Neural progenitor cell (in vitro differentiated cells): ENCODE data around the gene UBE2G2. TPM values are rescaled to one million over a fixed set of nuclear protein-coding genes. Genes with fewer than 3 reads are reported as not detected.

ENCODE experiments used
- DNase-seq: peaks from one replicate; pipeline ENCODE4 v3.0.0-alpha.2; 2016; ENCODE audit warnings: low spot score
- H2AFZ ChIP-seq: fragments of 200-600 bp; sonication (generic); replicated peaks from 2 replicates; pipeline ENCODE4 v1.6.1; 2016; ENCODE audit warnings: antibody characterized with exemption
- H3F3A ChIP-seq: fragments of 200-600 bp; sonication (generic); 2 replicates; pipeline ENCODE4 v1.6.1; 2016; ENCODE audit warnings: antibody characterized with exemption, low read depth
- H3K27ac ChIP-seq: fragments of 200-600 bp; sonication (generic); 2 replicates; pipeline ENCODE4 v1.5.1; 2016; ENCODE audit warnings: mild to moderate bottlenecking
- H3K27me3 ChIP-seq: fragments of 200-600 bp; sonication (generic); 2 replicates; pipeline ENCODE4 v1.6.1; 2016; ENCODE audit warnings: mild to moderate bottlenecking, moderate library complexity
- H3K36me3 ChIP-seq: fragments of 200-600 bp; sonication (generic); 2 replicates; pipeline ENCODE4 v1.5.1; 2016
- H3K4me1 ChIP-seq: fragments of 200-600 bp; sonication (generic); 2 replicates; pipeline ENCODE4 v1.6.1; 2016; ENCODE audit warnings: mixed run types
- H3K4me2 ChIP-seq: fragments of 200-600 bp; sonication (generic); 2 replicates; pipeline ENCODE4 v1.6.1; 2016
- H3K4me3 ChIP-seq: fragments of 200-600 bp; sonication (generic); 2 replicates; pipeline ENCODE4 v1.5.1; 2016
- H3K79me2 ChIP-seq: fragments of 200-600 bp; sonication (generic); 2 replicates; pipeline ENCODE4 v1.6.1; 2016; ENCODE audit warnings: low read depth
- H3K9ac ChIP-seq: fragments of 200-600 bp; sonication (generic); 2 replicates; pipeline ENCODE4 v1.6.1; 2016
- H3K9me3 ChIP-seq: fragments of 200-600 bp; sonication (generic); 2 replicates; pipeline ENCODE4 v1.5.1; 2016; ENCODE audit warnings: low read depth
- H4K20me1 ChIP-seq: fragments of 200-600 bp; sonication (generic); 2 replicates; pipeline ENCODE4 v1.6.1; 2016; ENCODE audit warnings: low read depth
- H3K27ac Mint-ChIP-seq: 3 replicates; pipeline ENCODE4 v1.8.0; 2021; ENCODE audit warnings: mixed read lengths
- H3K27me3 Mint-ChIP-seq: 2 replicates; pipeline ENCODE4 v1.8.0; 2022; ENCODE audit warnings: low read depth, mild to moderate bottlenecking, inconsistent platforms, moderate library complexity, mixed read lengths; ENCODE audit not compliant: insufficient read depth
- H3K36me3 Mint-ChIP-seq: 3 replicates; pipeline ENCODE4 v1.8.0; 2021; ENCODE audit warnings: mixed read lengths
- H3K4me1 Mint-ChIP-seq: 3 replicates; pipeline ENCODE4 v1.8.0; 2021; ENCODE audit warnings: mixed read lengths
- H3K4me3 Mint-ChIP-seq: 3 replicates; pipeline ENCODE4 v1.8.0; 2021; ENCODE audit warnings: mild to moderate bottlenecking, moderate library complexity, mixed read lengths
- H3K9me3 Mint-ChIP-seq: 3 replicates; pipeline ENCODE4 v1.8.0; 2020; ENCODE audit warnings: mixed read lengths
- CTCF ChIP-seq: fragments of 200-600 bp; sonication (generic); IDR thresholded peaks from 2 replicates; pipeline ENCODE4 v1.5.1; 2017; ENCODE audit warnings: antibody characterized with exemption, mild to moderate bottlenecking
- EZH2 ChIP-seq: fragments of 200-600 bp; sonication (generic); IDR thresholded peaks from 2 replicates; pipeline ENCODE4 v1.6.1; 2017; ENCODE audit warnings: antibody characterized with exemption, mild to moderate bottlenecking, moderate library complexity
- EZH2phosphoT487 ChIP-seq: fragments of 200-600 bp; sonication (generic); IDR thresholded peaks from 2 replicates; pipeline ENCODE4 v1.6.1; 2017; ENCODE audit warnings: antibody characterized with exemption
- total RNA-seq: library from RNA; depleted of rRNA; stranded (reverse); fragments of >200 nt; gene quantifications from 2 replicates; pipeline ENCODE4 v1.2.3, GENCODE V29; 2015; ENCODE audit warnings: low replicate concordance

The UBE2G2 gene
- total RNA-seq, 1 donor from 2014 or later, result 83.1 TPM

DNA sequence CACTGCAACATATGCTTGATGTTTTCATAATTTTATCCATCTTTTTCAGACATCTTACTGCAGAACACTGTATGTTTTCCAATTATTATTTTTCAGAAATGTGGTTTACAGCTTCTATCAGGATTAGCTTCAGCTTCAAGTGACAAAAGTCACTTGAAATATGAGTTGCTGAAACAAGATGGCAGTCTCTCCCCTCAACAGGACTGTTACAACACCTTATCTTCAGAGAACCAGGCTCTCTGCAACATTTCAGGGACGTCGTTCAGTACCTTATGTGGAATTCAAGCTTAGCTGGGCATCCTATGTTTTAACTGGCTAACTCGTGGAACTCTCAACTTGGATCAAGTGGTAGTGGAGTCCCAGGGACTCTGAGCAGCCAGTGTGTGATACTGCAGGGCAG lies 2.0 kb upstream of the UBE2G2 start:
- Mint-ChIP-seq H3K36me3 (peaks cover 29% of the 10 kb centered on the region), H3K9me3 (no peaks in the 10 kb centered on the region), H3K27ac (no peak overlapping the region), H3K4me1 (peaks cover 27% of the 10 kb centered on the region), H3K4me3 (peak overlapping the region; percentile 86), H3K27me3 (peaks cover 7% of the 10 kb centered on the region)
- H4K20me1 ChIP-seq, result peaks cover 25% of the 10 kb centered on the region
- peak overlapping the region; percentile 98 for H3K4me2 ChIP-seq
- H3F3A ChIP-seq, result peaks cover 28% of the 10 kb centered on the region
- H3K27ac ChIP-seq, result no peak overlapping the region
- H2AFZ ChIP-seq, result no peak overlapping the region
- no peak overlapping the region for H3K9ac ChIP-seq
- TF ChIP-seq EZH2, result no peak
- TF ChIP-seq CTCF, result no peak
- no peak for TF ChIP-seq EZH2phosphoT487
- no peak for DNase-seq
- H3K79me2 ChIP-seq, result peaks cover 43% of the 10 kb centered on the region
- no peaks in the 10 kb centered on the region for H3K9me3 ChIP-seq
- peaks cover 6% of the 10 kb centered on the region for H3K36me3 ChIP-seq
- no peaks in the 10 kb centered on the region for H3K27me3 ChIP-seq
- H3K4me1 ChIP-seq, result peaks cover 19% of the 10 kb centered on the region
- H3K4me3 ChIP-seq, result no peak overlapping the region

- Mint-ChIP-seq H3K4me3 (peak overlapping the region; percentile 86), H3K36me3 (peaks cover 38% of the 10 kb centered on the region), H3K27me3 (peaks cover 7% of the 10 kb centered on the region), H3K27ac (peak overlapping the region; percentile 15), H3K4me1 (peaks cover 27% of the 10 kb centered on the region), H3K9me3 (no peaks in the 10 kb centered on the region)
- TF ChIP-seq CTCF (peak; percentile 9), EZH2 (no peak), EZH2phosphoT487 (no peak)
- peak overlapping the region; percentile 90 for H3K4me3 ChIP-seq
- peaks cover 28% of the 10 kb centered on the region for H3F3A ChIP-seq
- peak overlapping the region; percentile 75 for H3K9ac ChIP-seq
- H3K27me3 ChIP-seq, result no peaks in the 10 kb centered on the region
- H3K36me3 ChIP-seq, result peaks cover 10% of the 10 kb centered on the region
- H3K27ac ChIP-seq, result no peak overlapping the region
- H4K20me1 ChIP-seq, result peaks cover 25% of the 10 kb centered on the region
- peaks cover 19% of the 10 kb centered on the region for H3K4me1 ChIP-seq
- peak overlapping the region; percentile 98 for H3K4me2 ChIP-seq
- H3K9me3 ChIP-seq, result no peaks in the 10 kb centered on the region
- peaks cover 54% of the 10 kb centered on the region for H3K79me2 ChIP-seq
- no peak overlapping the region for H2AFZ ChIP-seq
- DNase-seq, result peak; percentile 72
Measured at GRCh38 chr21:44802396-44803153, 955 bp upstream of the UBE2G2 start.

DNA sequence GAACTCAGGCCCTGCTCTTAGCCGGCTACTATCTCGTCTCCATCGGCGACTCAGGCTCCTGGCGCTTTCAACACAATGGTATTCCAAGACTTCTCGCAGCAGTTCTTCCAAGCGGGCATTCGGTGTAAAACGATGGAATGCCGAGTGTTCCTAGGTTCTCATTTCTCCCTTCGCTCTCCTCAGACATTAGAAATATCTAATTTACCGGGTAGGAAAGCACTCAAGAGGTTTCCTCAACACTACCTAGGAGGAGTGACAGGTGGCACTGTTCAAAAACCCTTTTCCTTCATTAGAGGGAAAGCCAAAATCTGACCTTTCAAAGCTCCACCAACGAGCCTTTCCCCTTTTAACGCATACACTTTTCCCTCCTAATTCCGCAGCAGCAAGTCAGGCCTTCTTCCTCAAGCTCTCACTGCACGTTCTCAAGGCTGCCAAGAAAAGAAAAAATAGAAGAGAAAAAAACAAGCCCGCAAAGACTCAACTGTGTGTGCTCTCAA lies 601 bp downstream of the UBE2G2 start:
- Mint-ChIP-seq H3K4me1 (peaks cover 27% of the 10 kb centered on the region), H3K27ac (peak overlapping the region; percentile 95), H3K36me3 (peaks cover 45% of the 10 kb centered on the region), H3K9me3 (no peaks in the 10 kb centered on the region), H3K27me3 (peaks cover 7% of the 10 kb centered on the region), H3K4me3 (peak overlapping the region; percentile 100)
- H3K79me2 ChIP-seq, result peaks cover 70% of the 10 kb centered on the region
- peaks cover 29% of the 10 kb centered on the region for H4K20me1 ChIP-seq
- peaks cover 28% of the 10 kb centered on the region for H3F3A ChIP-seq
- H3K4me1 ChIP-seq, result peaks cover 19% of the 10 kb centered on the region
- H3K36me3 ChIP-seq, result peaks cover 10% of the 10 kb centered on the region
- H3K4me3 ChIP-seq, result peak overlapping the region; percentile 90
- no peak overlapping the region for H3K27ac ChIP-seq
- no peaks in the 10 kb centered on the region for H3K9me3 ChIP-seq
- TF ChIP-seq EZH2 (no peak), CTCF (peak; percentile 53)
- no peaks in the 10 kb centered on the region for H3K27me3 ChIP-seq
- peak; percentile 60 for DNase-seq
- H3K4me2 ChIP-seq, result peak overlapping the region; percentile 98
- H3K9ac ChIP-seq, result peak overlapping the region; percentile 75
- peak overlapping the region; percentile 79 for H2AFZ ChIP-seq
